Forelimb muscle (tissue), 1 donor: Measurements from ENCODE around the gene DIPK1C. TPM values are rescaled to one million over a fixed set of nuclear protein-coding genes. Genes with fewer than 3 reads are reported as not detected.

Experiments
- DNase-seq: peaks from one replicate; pipeline ENCODE4 v3.0.0-alpha.2; 2013; ENCODE audit warnings: low read depth
- polyA plus RNA-seq: library from polyadenylated mRNA; unstranded; fragments of 120-200 nt; gene quantifications from one replicate; pipeline ENCODE4 v1.2.1, GENCODE V29; 2013; ENCODE audit not compliant: insufficient read length

DIPK1C gene
- polyA plus RNA-seq, 1 donor, result 12.8 TPM

- DNase-seq, result no peak
Observed at GRCh38 chr18:74453016-74453566, 4.0 kb downstream of the DIPK1C start.

- no peak for DNase-seq
Observed at GRCh38 chr18:74451148-74451547, 6.0 kb downstream of the DIPK1C start.

- no peak for DNase-seq
Observed at GRCh38 chr18:74450626-74451025, 6.5 kb downstream of the DIPK1C start.

- DNase-seq, result no peak
Observed at GRCh38 chr18:74447404-74448152, 9.5 kb downstream of the DIPK1C start.

GRCh38 chr18:74446631-74447403 lies 10.3 kb downstream of the DIPK1C start:
- DNase-seq, result no peak

- no peak for DNase-seq
Observed at GRCh38 chr18:74446178-74446577, 10.9 kb downstream of the DIPK1C start.

- no peak for DNase-seq
Observed at GRCh38 chr18:74445585-74445984, 11.5 kb downstream of the DIPK1C start.

- no peak for DNase-seq
Observed at GRCh38 chr18:74444104-74444503, 13.0 kb downstream of the DIPK1C start.

- no peak for DNase-seq
Observed at GRCh38 chr18:74440808-74441427, 16.2 kb downstream of the DIPK1C start.

GRCh38 chr18:74438091-74438490 lies 19.0 kb downstream of the DIPK1C start:
- DNase-seq, result no peak

- no peak for DNase-seq
Observed at GRCh38 chr18:74436158-74436769, 20.8 kb downstream of the DIPK1C start.

- DNase-seq, result no peak
Observed at GRCh38 chr18:74435740-74436139, 21.4 kb downstream of the DIPK1C start.

- no peak for DNase-seq
Observed at GRCh38 chr18:74434466-74434865, 22.6 kb downstream of the DIPK1C start.

GRCh38 chr18:74430806-74431571 lies 26.1 kb downstream of the DIPK1C start:
- DNase-seq, result no peak

- no peak for DNase-seq
Observed at GRCh38 chr18:74430231-74430630, 26.9 kb downstream of the DIPK1C start.

GRCh38 chr18:74429096-74429495 lies 28.0 kb downstream of the DIPK1C start:
- no peak for DNase-seq

GRCh38 chr18:74427442-74428112 lies 29.5 kb downstream of the DIPK1C start:
- DNase-seq, result no peak

- no peak for DNase-seq
Observed at GRCh38 chr18:74425876-74426275, 31.2 kb downstream of the DIPK1C start.

- DNase-seq, result no peak
Observed at GRCh38 chr18:74425161-74425560, 31.9 kb downstream of the DIPK1C start.

- no peak for DNase-seq
Observed at GRCh38 chr18:74422541-74422940, 34.6 kb downstream of the DIPK1C start.

GRCh38 chr18:74420926-74421325 lies 36.2 kb downstream of the DIPK1C start:
- no peak for DNase-seq
